Skeletal muscle cell (primary cell): ENCODE measurements around the gene ANKRD60.

ENCODE experiments used
- DNase-seq: peaks from one replicate; pipeline ENCODE4 v3.0.0-alpha.2; 2010; ENCODE audit warnings: low read depth
- H3K4me3 ChIP-seq: 2 replicates; pipeline ENCODE4 v1.5.1; 2011; ENCODE audit warnings: low read depth, mild to moderate bottlenecking, control low read depth, low read length, moderate library complexity

Gene ANKRD60

DNA sequence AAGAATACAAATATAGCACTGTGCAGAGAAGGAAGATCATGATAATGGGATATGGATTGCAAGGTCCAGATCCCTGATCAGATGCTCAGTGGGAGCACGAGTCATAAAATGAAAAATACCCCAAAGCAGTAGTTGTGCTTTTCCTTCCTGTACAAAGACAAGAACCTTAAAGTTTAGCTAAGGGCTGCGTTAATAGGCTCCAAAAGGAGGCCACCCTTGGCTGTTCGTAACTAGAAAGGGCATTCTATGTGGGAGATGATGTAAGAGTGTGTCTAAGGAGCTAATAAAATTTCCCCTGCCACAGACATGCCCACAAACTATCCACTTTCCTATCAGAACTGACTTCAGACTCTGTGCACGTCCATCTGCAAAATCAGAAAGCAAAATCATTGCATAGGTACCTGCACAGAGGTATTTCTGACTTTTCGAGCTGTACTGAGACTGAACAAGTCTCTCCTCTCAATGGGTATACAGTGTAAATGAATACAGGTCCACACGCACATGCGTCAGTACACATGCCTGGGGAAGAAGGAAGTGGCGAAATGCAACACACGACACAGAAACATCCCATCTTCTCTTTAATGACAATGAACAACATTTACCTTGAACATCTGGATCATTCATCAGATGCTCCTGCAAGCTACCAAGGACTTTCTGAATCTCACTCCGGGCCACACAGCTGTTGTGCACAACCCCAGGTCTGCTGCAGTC is 16.9 kb upstream of the ANKRD60 start:
- H3K4me3 ChIP-seq = no peak overlapping the region
- no peak for DNase-seq

- no peak overlapping the region for H3K4me3 ChIP-seq
- no peak for DNase-seq
Measured at GRCh38 chr20:58244517-58245030, 16.1 kb upstream of the ANKRD60 start.

- H3K4me3 ChIP-seq = no peak overlapping the region
- DNase-seq = no peak
Measured at GRCh38 chr20:58243653-58244410, 15.4 kb upstream of the ANKRD60 start.

- no peak overlapping the region for H3K4me3 ChIP-seq
- DNase-seq = no peak
Measured at GRCh38 chr20:58242824-58243223, 14.4 kb upstream of the ANKRD60 start.

- DNase-seq = no peak
- no peak overlapping the region for H3K4me3 ChIP-seq
Measured at GRCh38 chr20:58241766-58242465, 13.5 kb upstream of the ANKRD60 start.

GRCh38 chr20:58240471-58240870 is 12.0 kb upstream of the ANKRD60 start:
- no peak overlapping the region for H3K4me3 ChIP-seq
- no peak for DNase-seq

- no peak for DNase-seq
- no peak overlapping the region for H3K4me3 ChIP-seq
Measured at GRCh38 chr20:58239216-58239615, 10.8 kb upstream of the ANKRD60 start.

- no peak overlapping the region for H3K4me3 ChIP-seq
- no peak for DNase-seq
Measured at GRCh38 chr20:58238490-58238889, 10.0 kb upstream of the ANKRD60 start.

DNA sequence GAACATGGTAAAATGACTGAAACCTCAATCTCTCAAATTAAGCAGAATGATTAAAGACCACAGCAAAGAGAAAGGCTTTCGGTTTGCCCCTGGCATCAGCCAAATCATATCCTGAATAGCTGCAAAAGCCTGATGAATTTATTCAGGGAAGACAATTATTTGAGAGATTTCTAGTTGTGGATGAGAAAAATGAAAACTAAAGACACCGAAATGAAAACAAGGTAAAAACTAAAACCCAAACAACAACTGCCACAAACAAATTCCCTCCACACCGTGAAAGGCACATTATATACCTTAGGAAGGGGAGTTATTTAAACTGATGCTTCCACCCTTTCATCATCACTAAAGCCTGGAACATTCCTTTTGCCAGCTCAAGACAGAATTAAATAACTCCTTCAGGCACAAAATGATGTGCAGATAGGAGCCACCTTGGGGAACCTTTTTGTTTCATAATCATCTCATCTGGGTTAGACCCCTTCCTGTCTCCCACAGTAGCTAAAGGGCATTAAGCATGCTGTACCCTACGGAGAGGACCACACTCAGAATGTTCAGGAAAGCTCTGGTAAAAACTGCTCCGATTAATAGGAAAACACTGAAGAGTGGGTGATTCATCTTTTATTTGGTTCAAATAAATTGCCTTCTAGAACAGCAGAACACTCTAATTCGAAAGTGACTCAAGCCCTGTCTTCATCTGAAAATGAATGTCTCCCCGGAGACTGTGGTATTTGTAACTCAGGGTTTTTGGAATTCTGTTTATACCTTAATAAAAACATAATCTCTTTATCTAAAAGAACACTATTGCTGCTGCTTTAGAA is 9.1 kb upstream of the ANKRD60 start:
- DNase-seq = peak; percentile 68
- H3K4me3 ChIP-seq = no peak overlapping the region

DNA sequence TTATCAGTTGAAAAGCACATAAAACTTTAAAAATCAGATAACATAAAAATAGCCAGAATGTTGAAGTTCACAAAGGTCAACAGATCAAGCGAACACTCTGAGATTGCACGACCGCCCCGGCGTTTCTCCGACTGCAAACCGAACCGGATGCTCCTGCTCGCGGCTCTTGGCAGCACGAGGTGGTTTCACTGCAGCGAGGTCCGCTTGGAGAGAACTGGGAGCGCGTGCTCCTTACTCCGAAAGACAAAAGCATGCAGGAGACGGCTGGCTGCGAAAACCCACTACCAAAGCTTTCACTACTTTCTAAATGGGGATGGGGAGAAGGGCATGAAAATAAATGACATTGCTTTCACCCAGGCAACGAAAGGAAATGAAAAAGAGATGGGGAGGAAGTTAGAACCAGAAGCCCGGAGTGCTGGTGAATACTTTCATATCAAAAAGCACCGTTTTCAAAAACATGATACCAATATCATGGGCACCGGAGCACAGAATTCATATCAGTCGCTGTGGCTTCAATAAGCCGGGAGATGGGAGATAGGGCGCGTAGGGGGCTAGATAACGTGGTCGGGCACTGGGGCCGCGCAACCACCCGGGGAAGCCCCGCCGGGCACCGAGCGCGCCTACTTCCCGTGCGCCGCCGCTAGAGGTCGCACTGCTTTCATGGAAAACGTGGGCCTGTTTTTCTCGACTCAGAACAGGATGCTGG is 8.3 kb upstream of the ANKRD60 start:
- DNase-seq = no peak
- H3K4me3 ChIP-seq = peak overlapping the region; percentile 55

DNA sequence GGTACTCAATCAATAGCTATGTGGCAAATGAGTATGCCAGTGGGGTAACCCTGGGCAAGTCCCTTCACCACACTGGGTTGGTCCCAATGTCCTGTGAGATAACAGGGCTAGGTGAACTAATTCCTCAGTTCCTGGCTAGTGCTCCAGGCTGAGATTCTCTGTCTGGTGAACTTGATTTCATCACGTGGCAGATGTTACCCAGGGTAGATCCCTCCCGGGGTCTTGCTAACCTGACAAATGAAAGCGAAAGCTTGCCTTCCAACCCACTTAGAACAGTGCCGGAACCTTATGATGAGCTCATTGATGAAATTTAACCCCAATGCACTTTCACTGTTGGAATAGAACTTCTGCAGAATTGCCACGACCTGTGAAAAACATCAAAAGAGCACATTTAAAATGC is 6.6 kb upstream of the ANKRD60 start:
- no peak for DNase-seq
- H3K4me3 ChIP-seq = no peak overlapping the region

- no peak for DNase-seq
- no peak overlapping the region for H3K4me3 ChIP-seq
Measured at GRCh38 chr20:58233881-58234528, 5.6 kb upstream of the ANKRD60 start.

- no peak overlapping the region for H3K4me3 ChIP-seq
- no peak for DNase-seq
Measured at GRCh38 chr20:58233393-58233792, 4.9 kb upstream of the ANKRD60 start.

GRCh38 chr20:58231683-58232082 is 3.2 kb upstream of the ANKRD60 start:
- H3K4me3 ChIP-seq = no peak overlapping the region
- no peak for DNase-seq

DNA sequence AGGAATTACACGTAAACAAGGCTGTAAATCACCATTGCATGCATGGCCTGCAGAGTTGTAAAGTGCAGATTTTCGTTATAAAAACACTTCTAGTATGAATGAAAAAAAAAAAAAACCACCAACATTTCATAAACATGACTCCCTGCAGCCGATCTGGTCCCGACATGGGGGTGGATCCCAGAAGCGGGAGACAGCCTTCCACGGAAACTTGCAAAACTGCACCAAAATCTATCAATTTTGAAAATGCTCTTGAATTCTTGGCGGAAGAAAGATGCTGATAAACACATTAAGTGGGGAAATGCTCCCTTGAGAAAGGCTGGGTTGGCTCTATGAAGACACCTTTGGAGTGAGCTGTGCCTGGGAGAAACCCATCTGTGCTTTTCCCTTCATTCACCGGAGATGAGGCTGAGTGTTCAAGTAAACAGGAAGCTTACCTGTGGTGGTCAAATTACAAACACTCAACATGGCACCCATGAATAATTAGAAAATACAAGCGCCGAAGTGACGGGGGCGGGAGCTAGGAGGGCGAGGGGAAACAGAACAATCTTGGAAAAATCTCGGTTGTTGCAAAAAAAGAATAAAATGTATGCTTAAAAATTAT is 845 bp upstream of the ANKRD60 start:
- DNase-seq = no peak
- peak overlapping the region; percentile 52 for H3K4me3 ChIP-seq

GRCh38 chr20:58228103-58228483 is 360 bp downstream of the ANKRD60 start:
- H3K4me3 ChIP-seq = peak overlapping the region; percentile 35
- DNase-seq = no peak

DNA sequence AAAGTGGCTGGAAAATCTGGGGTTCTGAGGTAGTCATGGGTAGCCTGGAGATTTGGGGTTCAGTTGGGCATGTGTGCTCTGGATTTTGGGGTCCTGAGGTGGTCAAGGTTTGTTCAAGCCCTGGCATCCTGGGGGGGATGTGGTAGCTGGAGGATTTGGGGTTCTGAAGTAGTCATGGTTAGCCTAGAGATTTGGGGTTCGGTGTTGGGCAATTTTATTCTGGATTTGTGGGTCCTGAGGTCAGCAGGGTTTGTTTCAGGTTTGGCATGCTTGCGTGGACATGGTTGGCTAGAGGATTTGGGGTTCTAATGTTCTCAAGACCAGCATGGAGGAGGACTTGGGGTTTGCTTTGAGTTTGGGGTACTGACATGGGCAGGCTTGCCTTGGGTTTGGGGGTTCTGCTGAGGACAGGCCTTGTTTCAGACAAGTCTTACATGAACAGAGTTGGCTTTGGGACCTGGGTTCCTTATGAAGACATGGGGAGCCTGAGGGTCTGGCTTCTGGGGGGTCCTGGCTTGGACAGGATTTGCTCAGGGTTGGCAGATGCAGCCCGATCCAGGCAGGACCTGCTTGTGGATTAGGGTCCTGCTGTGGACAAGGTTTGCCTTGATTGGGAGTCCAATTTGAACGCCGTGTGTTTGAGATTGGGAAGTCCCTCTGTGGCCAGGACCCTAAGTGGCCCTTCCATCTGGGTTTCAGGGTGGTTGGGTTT is 906 bp downstream of the ANKRD60 start:
- peak overlapping the region; percentile 35 for H3K4me3 ChIP-seq
- DNase-seq = no peak
